H9 (cell line): ENCODE measurements around the gene CAB39. TPM values are rescaled to one million over a fixed set of nuclear protein-coding genes. Genes with fewer than 3 reads are reported as not detected.

ENCODE experiments used
- DNase-seq: peaks from one replicate; pipeline ENCODE4 v3.0.0-alpha.2; 2017
- H2AFZ ChIP-seq: one replicate; pipeline ENCODE4 v1.6.1; 2013; ENCODE audit warnings: mild to moderate bottlenecking, low read length, control low read depth, moderate library complexity
- H2AK5ac ChIP-seq: 2 replicates; pipeline ENCODE4 v1.6.1; 2013; ENCODE audit warnings: low read length, control low read depth, mixed read lengths; ENCODE audit not compliant: insufficient read length
- H2BK120ac ChIP-seq: one replicate; pipeline ENCODE4 v1.6.1; 2013; ENCODE audit warnings: low read depth, mild to moderate bottlenecking, low read length, control low read depth, inconsistent platforms; ENCODE audit not compliant: poor library complexity, severe bottlenecking
- H2BK12ac ChIP-seq: 2 replicates; pipeline ENCODE4 v1.6.1; 2013; ENCODE audit warnings: low read length, control low read depth, mixed read lengths, low read depth; ENCODE audit not compliant: insufficient read length
- H2BK15ac ChIP-seq: 2 replicates; pipeline ENCODE4 v1.6.1; 2013; ENCODE audit warnings: low read depth, low read length, control low read depth
- H2BK20ac ChIP-seq: one replicate; pipeline ENCODE4 v1.6.1; 2013; ENCODE audit warnings: low read depth, mild to moderate bottlenecking, low read length, control low read depth, inconsistent platforms; ENCODE audit not compliant: poor library complexity, severe bottlenecking
- H2BK5ac ChIP-seq: 2 replicates; pipeline ENCODE4 v1.6.1; 2013; ENCODE audit warnings: low read length, control low read depth, mixed read lengths; ENCODE audit not compliant: insufficient read length
- H3K14ac ChIP-seq: 2 replicates; pipeline ENCODE4 v1.6.1; 2013; ENCODE audit warnings: low read length, control low read depth; ENCODE audit not compliant: insufficient read depth
- H3K18ac ChIP-seq: 2 replicates; pipeline ENCODE4 v1.6.1; 2013; ENCODE audit warnings: low read depth, mild to moderate bottlenecking, mixed read lengths, low read length, control low read depth; ENCODE audit not compliant: insufficient read length
- H3K23ac ChIP-seq: 2 replicates; pipeline ENCODE4 v1.6.1; 2013; ENCODE audit warnings: low read length, control low read depth, mixed read lengths, low read depth; ENCODE audit not compliant: insufficient read length
- H3K23me2 ChIP-seq: 2 replicates; pipeline ENCODE4 v1.6.1; 2013; ENCODE audit warnings: low read depth, mild to moderate bottlenecking, mixed read lengths, low read length, control low read depth; ENCODE audit not compliant: insufficient read length, poor library complexity, severe bottlenecking
- H3K27ac ChIP-seq: 2 replicates; pipeline ENCODE4 v1.5.1; 2013; ENCODE audit warnings: low read length, control low read depth, mixed read lengths, low read depth; ENCODE audit not compliant: insufficient read length
- H3K27me3 ChIP-seq: 2 replicates; pipeline ENCODE4 v1.6.1; 2013; ENCODE audit warnings: low read length, control low read depth, inconsistent platforms; ENCODE audit not compliant: insufficient read depth
- H3K4ac ChIP-seq: 2 replicates; pipeline ENCODE4 v1.6.1; 2013; ENCODE audit warnings: low read depth, mild to moderate bottlenecking, control low read depth, inconsistent platforms, low read length, moderate library complexity
- H3K4me1 ChIP-seq: 2 replicates; pipeline ENCODE4 v1.6.1; 2013; ENCODE audit warnings: low read length, control low read depth, inconsistent platforms; ENCODE audit not compliant: insufficient read depth
- H3K4me2 ChIP-seq: 2 replicates; pipeline ENCODE4 v1.6.1; 2013; ENCODE audit warnings: low read length, control low read depth, mixed read lengths; ENCODE audit not compliant: insufficient read length, insufficient read depth
- H3K56ac ChIP-seq: 2 replicates; pipeline ENCODE4 v1.6.1; 2013; ENCODE audit warnings: low read depth, mild to moderate bottlenecking, mixed read lengths, low read length, control low read depth; ENCODE audit not compliant: insufficient read length
- H3K79me1 ChIP-seq: 2 replicates; pipeline ENCODE4 v1.6.1; 2013; ENCODE audit warnings: low read depth, mild to moderate bottlenecking, moderate library complexity, low read length, control low read depth, inconsistent platforms; ENCODE audit not compliant: insufficient read depth, poor library complexity, severe bottlenecking
- H3K79me2 ChIP-seq: 2 replicates; pipeline ENCODE4 v1.6.1; 2013; ENCODE audit warnings: low read length, control low read depth, inconsistent platforms; ENCODE audit not compliant: insufficient read depth
- H3K9ac ChIP-seq: 2 replicates; pipeline ENCODE4 v1.6.1; 2013; ENCODE audit warnings: low read length, control low read depth, mixed read lengths; ENCODE audit not compliant: insufficient read length; ENCODE audit errors: extremely low read depth
- H3K9me3 ChIP-seq: one replicate; pipeline ENCODE4 v1.6.1; 2013; ENCODE audit warnings: low read depth, low read length, inconsistent platforms; ENCODE audit not compliant: control insufficient read depth
- H3T11ph ChIP-seq: one replicate; pipeline ENCODE4 v1.6.1; 2013; ENCODE audit warnings: mild to moderate bottlenecking, low read length, control low read depth, inconsistent platforms
- H4K20me1 ChIP-seq: one replicate; pipeline ENCODE4 v1.6.1; 2013; ENCODE audit not compliant: control insufficient read depth, insufficient read length, insufficient read depth
- H4K5ac ChIP-seq: 2 replicates; pipeline ENCODE4 v1.6.1; 2013; ENCODE audit warnings: low read depth, mild to moderate bottlenecking, mixed read lengths, low read length, control low read depth; ENCODE audit not compliant: insufficient read length
- H4K8ac ChIP-seq: replicated peaks from 2 replicates; pipeline ENCODE4 v1.6.1; 2013; ENCODE audit warnings: low read length, control low read depth, mixed read lengths, low read depth; ENCODE audit not compliant: insufficient read length
- H4K91ac ChIP-seq: 2 replicates; pipeline ENCODE4 v1.6.1; 2013; ENCODE audit warnings: low read depth, mild to moderate bottlenecking, moderate library complexity, mixed read lengths, low read length, control low read depth; ENCODE audit not compliant: insufficient read length
- H3K27ac Mint-ChIP-seq, 3 experiments: 2 replicates in 2 of 3; 3 replicates in 1 of 3; pipeline ENCODE4 v1.8.0; 2020 to 2021; ENCODE audit warnings: mixed read lengths in 3 of 3, mild to moderate bottlenecking in 1 of 3, moderate library complexity in 1 of 3
- H3K27me3 Mint-ChIP-seq: 2 replicates; pipeline ENCODE4 v1.8.0; 2021; ENCODE audit warnings: low read depth, mild to moderate bottlenecking, moderate library complexity, mixed read lengths
- H3K36me3 Mint-ChIP-seq, 3 experiments: 2 replicates in 2 of 3; 3 replicates in 1 of 3; pipeline ENCODE4 v1.8.0; 2020 to 2021; ENCODE audit warnings: low read depth in 3 of 3, mixed read lengths in 3 of 3; ENCODE audit not compliant: insufficient read depth in 1 of 3
- H3K4me1 Mint-ChIP-seq, 2 experiments: 2 replicates each; pipeline ENCODE4 v1.8.0; 2020; ENCODE audit warnings: mixed read lengths in 2 of 2
- H3K4me3 Mint-ChIP-seq, 2 experiments: 2 replicates in 1 of 2; 3 replicates in 1 of 2; pipeline ENCODE4 v1.8.0; 2020 to 2021; ENCODE audit warnings: mild to moderate bottlenecking in 2 of 2, mixed read lengths in 2 of 2, moderate library complexity in 1 of 2
- H3K9me3 Mint-ChIP-seq, 2 experiments: 2 replicates in 1 of 2; 3 replicates in 1 of 2; pipeline ENCODE4 v1.8.0; 2020; ENCODE audit warnings: mild to moderate bottlenecking in 2 of 2, mixed read lengths in 2 of 2, moderate library complexity in 1 of 2
- WGBS: extraction: QIAGEN DNeasy Blood & Tissue Kit; methylation state at CpG from one replicate; pipeline ENCODE4 v1.1.7; 2013; ENCODE audit warnings: missing lambda C conversion rate, low lambda C conversion rate, mixed read lengths; ENCODE audit not compliant: insufficient read length; ENCODE audit errors: extremely low coverage; 5-methylcytosine and 5-hydroxymethylcytosine counted together
- total RNA-seq: library from RNA; stranded (reverse); gene quantifications from 2 replicates; pipeline ENCODE4 v1.2.1, GENCODE V29; 2021
- TF ChIP-seq, protein P1 (sequence below): fragments of 200-600 bp; sonication (generic); conservative IDR thresholded peaks from 3 replicates; pipeline ENCODE4 v1.8.0; 2021; ENCODE audit warnings: antibody characterized with exemption, mild to moderate bottlenecking

CAB39 gene
- total RNA-seq, 1 experiment from 2014 or later: 42.7 TPM

DNA sequence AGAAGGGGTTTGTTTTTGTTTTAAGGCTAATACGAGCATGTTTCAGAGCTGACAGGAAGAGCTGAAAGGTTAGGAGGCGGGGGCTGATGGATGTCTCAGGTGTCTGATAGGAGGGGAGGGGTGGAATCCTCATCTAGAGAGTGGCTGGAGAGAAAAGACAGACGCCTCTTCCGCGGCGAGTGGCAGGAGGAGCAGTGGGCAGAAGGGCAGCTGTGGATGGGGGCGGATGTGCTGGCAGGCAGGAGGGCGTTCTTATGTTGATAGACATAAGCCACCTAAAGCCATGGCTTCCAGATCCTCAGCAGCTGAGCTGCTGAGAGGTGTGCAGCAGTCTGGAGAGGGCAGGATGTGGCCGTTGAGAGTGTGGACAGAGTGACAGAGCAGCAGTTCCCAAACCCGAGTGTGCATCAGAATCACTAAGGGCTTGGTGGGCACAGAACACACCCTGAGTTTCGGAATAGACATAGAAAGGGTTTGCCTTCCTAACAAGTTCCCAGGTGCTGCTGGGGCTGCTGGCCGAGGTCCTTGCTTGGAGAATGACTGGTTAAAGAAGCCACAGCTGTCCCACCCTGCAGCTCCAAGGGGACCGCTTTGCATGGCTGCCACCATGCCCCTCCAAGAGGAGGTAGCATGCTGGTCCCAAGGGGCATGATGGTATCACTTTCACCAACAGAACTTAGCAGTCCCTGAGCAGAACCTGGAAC lies 149.1 kb downstream of the CAB39 start:
- Histone ChIP-seq H2BK5ac (no peak overlapping the region), H3K79me2 (peaks cover 6% of the 10 kb centered on the region; the same call in 1 of the 2 replicates), H3K27ac (no peak overlapping the region), H3K23me2 (peaks cover 7% of the 10 kb centered on the region), H2BK15ac (no peak overlapping the region), H2BK120ac (no peak overlapping the region), H3K56ac (no peak overlapping the region), H3K79me1 (no peaks in the 10 kb centered on the region), H3K18ac (no peak overlapping the region), H3K4ac (no peak overlapping the region), H2AFZ (no peak overlapping the region), H3K14ac (no peak overlapping the region), H4K91ac (no peak overlapping the region), H3T11ph (no peak overlapping the region), H3K4me2 (peak overlapping the region; percentile 7), H3K9me3 (no peaks in the 10 kb centered on the region), H2AK5ac (no peak overlapping the region), H3K9ac (no peak overlapping the region), H3K23ac (no peak overlapping the region), H4K5ac (no peak overlapping the region), H3K4me1 (peaks cover 14% of the 10 kb centered on the region; the same call in 1 of the 2 replicates), H2BK12ac (no peak overlapping the region), H4K8ac (no peak overlapping the region), H3K27me3 (no peaks in the 10 kb centered on the region), H2BK20ac (no peak overlapping the region), H4K20me1 (no peaks in the 10 kb centered on the region)
- Mint-ChIP-seq H3K27ac (peak overlapping the region; percentile 9 to 65 (median 14); a peak in 5 of 7 replicates), H3K36me3 (no peaks in the 10 kb centered on the region; a peak in 1 of 7 replicates), H3K27me3 (peaks cover 5% of the 10 kb centered on the region), H3K9me3 (no peaks in the 10 kb centered on the region; a peak in 1 of 5 replicates), H3K4me1 (peaks cover 37 to 38% of the 10 kb centered on the region in 2 experiments), H3K4me3 (peak overlapping the region; percentile 26 to 50)
- DNase-seq: peak; percentile 90
- TF ChIP-seq, protein P1, sequence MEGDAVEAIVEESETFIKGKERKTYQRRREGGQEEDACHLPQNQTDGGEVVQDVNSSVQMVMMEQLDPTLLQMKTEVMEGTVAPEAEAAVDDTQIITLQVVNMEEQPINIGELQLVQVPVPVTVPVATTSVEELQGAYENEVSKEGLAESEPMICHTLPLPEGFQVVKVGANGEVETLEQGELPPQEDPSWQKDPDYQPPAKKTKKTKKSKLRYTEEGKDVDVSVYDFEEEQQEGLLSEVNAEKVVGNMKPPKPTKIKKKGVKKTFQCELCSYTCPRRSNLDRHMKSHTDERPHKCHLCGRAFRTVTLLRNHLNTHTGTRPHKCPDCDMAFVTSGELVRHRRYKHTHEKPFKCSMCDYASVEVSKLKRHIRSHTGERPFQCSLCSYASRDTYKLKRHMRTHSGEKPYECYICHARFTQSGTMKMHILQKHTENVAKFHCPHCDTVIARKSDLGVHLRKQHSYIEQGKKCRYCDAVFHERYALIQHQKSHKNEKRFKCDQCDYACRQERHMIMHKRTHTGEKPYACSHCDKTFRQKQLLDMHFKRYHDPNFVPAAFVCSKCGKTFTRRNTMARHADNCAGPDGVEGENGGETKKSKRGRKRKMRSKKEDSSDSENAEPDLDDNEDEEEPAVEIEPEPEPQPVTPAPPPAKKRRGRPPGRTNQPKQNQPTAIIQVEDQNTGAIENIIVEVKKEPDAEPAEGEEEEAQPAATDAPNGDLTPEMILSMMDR: no peak
- no CpG with 5 or more reads among the region's 13 CpGs for WGBS
